ENCODE data around the gene FAM186B.

The FAM186B gene

DNA sequence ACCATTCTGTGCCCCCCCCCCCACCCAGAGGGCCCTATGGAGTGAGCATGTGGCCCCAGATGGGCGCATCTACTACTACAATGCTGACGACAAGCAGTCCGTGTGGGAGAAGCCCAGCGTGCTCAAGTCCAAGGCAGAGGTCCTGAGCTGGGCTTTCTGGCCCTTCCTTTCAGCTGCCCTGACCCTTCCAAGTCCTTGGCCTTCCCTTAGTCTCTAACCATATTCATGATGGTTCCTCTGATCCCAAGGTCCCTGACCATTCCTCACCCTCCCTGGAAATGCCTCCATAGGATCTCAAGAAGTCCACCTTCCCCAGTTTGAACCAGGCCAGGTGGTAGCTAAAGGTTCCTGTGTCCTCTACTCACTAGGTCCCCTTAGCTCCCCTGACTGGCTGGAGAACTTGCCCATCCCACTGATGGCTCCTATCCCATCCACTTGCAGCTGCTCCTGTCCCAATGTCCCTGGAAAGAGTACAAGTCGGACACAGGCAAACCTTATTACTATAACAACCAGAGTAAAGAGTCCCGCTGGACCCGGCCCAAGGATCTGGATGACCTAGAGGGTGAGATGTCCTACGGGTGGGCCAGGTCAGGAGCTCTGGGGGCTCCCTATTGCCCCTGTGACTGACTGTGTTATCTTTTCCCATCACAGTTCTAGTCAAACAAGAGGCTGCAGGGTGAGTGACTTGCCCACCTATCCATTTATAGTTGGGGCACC is 27.7 kb upstream of the FAM186B start:
- ChIA-PET POLR2A (no interaction called here), CTCF (interaction anchor here (1.0 to 18.3 kb wide), 7 partner anchors 10 to 301 kb away, joined by 3 to 300 read pairs (median 4); partner anchors contain the start of gene PRPF40B)
- no peak for TF ChIP-seq CTCF (IDR thresholded peaks at IDR 0.05; ENCODE audit: insufficient read depth, low read length, missing control alignments)

DNA sequence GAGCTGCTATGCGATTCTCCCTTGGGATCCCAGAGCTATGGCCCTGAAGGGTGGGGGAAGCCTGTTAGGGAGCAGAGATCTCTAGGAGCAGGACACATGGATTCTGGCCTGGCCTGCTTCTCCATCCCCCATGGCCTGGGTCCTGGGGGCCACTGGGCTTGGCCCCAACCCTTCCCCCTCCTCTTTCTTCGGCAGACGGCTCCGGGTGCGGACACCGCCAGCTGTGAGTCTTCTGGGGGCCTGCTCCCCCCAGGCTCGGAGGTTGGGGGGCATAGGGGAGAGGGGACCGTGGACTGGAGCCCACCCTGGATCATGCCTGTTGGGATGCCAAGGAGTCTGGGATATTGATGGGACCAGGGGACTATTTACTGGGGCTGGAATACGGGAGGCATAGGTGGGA is 27.0 kb upstream of the FAM186B start:
- ChIA-PET POLR2A (no interaction called here), CTCF (interaction anchor here (1.0 to 18.3 kb wide), 7 partner anchors 9 to 145 kb away, joined by 3 to 300 read pairs (median 4); partner anchors contain the start of gene PRPF40B)
- no peak for TF ChIP-seq CTCF (IDR thresholded peaks at IDR 0.05; ENCODE audit: insufficient read depth, low read length, missing control alignments)
- DNase-seq (ENCODE audit: low read depth, low spot score), result no peak
- no peak overlapping the region for H3K4me3 ChIP-seq (ENCODE audit: low read depth, low read length)

More for the DNA sequence above, 27.7 kb upstream of the FAM186B start:
- H3K4me3 ChIP-seq (ENCODE audit: low read depth, low read length), result no peak overlapping the region
- DNase-seq (ENCODE audit: low read depth, low spot score), result no peak

GRCh38 chr12:49631336-49631907 is 26.0 kb upstream of the FAM186B start:
- H3K4me3 ChIP-seq (ENCODE audit: low read depth, low read length), result no peak overlapping the region
- POLR2A ChIA-PET, result no interaction called here
- CTCF ChIA-PET, result interaction anchor here (1.3 to 18.3 kb wide), 5 partner anchors 8 to 117 kb away, joined by 3 to 300 read pairs (median 13); partner anchors contain the start of genes PRPF40B and TMBIM6
- no peak for TF ChIP-seq CTCF (IDR thresholded peaks at IDR 0.05; ENCODE audit: insufficient read depth, low read length, missing control alignments)
- no peak for DNase-seq (ENCODE audit: low read depth, low spot score)

- ChIA-PET POLR2A (interaction anchor here (0.6 kb wide), 1 partner anchor 9 kb away, joined by 3 read pairs; no protein-coding TSS in a partner anchor), CTCF (interaction anchor here (0.8 to 18.3 kb wide), 5 partner anchors 19 to 339 kb away, joined by 3 to 300 read pairs (median 4); partner anchors contain the start of gene TMBIM6)
- DNase-seq (ENCODE audit: low read depth, low spot score), result no peak
- no peak for TF ChIP-seq CTCF (IDR thresholded peaks at IDR 0.05; ENCODE audit: insufficient read depth, low read length, missing control alignments)
- no peak overlapping the region for H3K4me3 ChIP-seq (ENCODE audit: low read depth, low read length)
These were observed 22.4 kb upstream of the FAM186B start for GRCh38 chr12:49627752-49628360.

DNA sequence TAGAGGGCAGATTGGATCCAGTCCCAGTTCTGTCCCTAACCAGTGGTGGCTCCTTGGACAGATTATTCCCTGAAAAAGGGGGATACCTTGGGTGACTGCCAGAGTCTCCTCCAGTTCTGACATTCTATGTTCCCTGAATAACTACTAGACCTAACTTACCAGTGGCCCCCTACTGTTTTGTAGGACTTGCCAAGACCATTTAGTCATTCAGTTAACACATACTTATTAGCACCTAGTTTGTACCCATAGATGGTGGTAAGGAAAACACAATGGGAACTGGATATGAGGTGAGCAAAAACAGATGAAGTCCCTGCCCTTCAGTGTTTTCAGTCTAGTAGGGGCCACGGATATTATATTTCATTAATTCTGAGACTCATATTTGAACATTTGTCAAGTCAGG is 21.4 kb upstream of the FAM186B start:
- CTCF ChIA-PET, result interaction anchor here (0.6 to 18.3 kb wide), 5 partner anchors 13 to 338 kb away, joined by 3 to 300 read pairs (median 3); no protein-coding TSS in a partner anchor
- DNase-seq (ENCODE audit: low read depth, low spot score), result no peak
- TF ChIP-seq CTCF (IDR thresholded peaks at IDR 0.05; ENCODE audit: insufficient read depth, low read length, missing control alignments), result no peak
- H3K4me3 ChIP-seq (ENCODE audit: low read depth, low read length), result no peak overlapping the region
- POLR2A ChIA-PET, result no interaction called here
